ENCODE measurements around the gene PRLR.
"Not testable (repeated sequence)": the region's sequence is repeated elsewhere in the genome, so short reads cannot be mapped to it uniquely, and the experiment has no call there.

Gene PRLR

DNA sequence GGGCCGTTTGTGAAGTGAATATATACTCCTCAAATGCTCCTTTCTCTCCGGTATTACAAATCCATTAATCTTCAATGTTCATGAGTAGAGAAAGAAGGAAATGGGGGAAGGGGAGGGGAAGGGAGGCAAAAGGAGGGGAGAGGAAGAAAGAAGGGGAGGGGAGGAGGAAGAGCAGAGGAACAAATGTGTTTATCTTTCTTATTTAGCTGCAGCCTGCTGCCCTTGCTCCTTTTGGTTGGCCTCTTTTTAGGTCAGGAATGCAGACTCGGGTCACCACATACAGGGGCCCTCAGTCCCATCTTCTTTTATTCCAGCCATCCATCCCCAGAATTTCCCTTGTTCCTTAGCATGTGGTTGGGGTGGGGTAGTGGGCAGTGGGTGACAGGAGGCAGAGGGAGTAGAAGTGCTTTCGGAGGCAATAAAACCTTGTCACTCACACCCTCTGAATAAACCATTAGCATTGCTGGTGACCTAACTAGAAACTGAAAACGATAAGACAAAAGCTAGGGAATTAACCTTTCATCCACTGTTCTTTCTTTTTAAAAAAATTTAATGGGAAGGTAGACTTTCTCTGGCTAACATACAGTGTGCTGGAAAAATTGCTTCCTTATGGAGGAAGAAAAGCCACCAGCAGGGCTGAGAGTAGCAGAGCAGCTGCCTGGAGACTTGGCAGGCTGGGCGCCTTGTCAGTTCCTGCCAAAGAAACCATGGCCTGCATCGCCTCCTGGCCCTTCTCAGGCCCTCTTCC is 16.8 kb upstream of the PRLR start:
- Histone ChIP-seq H3K4me1 (ENCODE audit: control insufficient read depth, low read depth, low read length) (peaks cover 4% of the 10 kb centered on the region), H3K79me1 (ENCODE audit: low read length) (no peaks in the 10 kb centered on the region), H3K4me3 (ENCODE audit: low read length) (no peak overlapping the region), H3K27me3 (ENCODE audit: insufficient read depth, low read length, poor library complexity) (no peaks in the 10 kb centered on the region), H3K56ac (ENCODE audit: low read length) (no peak overlapping the region), H2BK5ac (ENCODE audit: low read length) (no peak overlapping the region), H3K4me2 (ENCODE audit: low read length) (no peak overlapping the region), H3K4ac (ENCODE audit: low read depth, low read length) (no peak overlapping the region), H3K23ac (ENCODE audit: low read length) (no peak overlapping the region), H2BK120ac (ENCODE audit: low read depth, low read length) (no peak overlapping the region), H2AK5ac (ENCODE audit: low read length) (no peak overlapping the region), H3K36me3 (ENCODE audit: control insufficient read depth, insufficient read depth, low read length) (no peaks in the 10 kb centered on the region), H3K27ac (ENCODE audit: low read depth, low read length) (no peak overlapping the region), H2BK15ac (replicated peaks; ENCODE audit: low read depth) (no peak overlapping the region), H3K9ac (ENCODE audit: low read length) (no peak overlapping the region), H4K8ac (ENCODE audit: low read depth, low read length) (no peak overlapping the region), H3K79me2 (ENCODE audit: control insufficient read depth, insufficient read depth, low read length) (no peaks in the 10 kb centered on the region), H4K5ac (ENCODE audit: low read length) (no peak overlapping the region), H3K18ac (ENCODE audit: low read length) (no peak overlapping the region)
- no CpG with 5 or more reads among the region's 7 CpGs for WGBS (ENCODE audit: extremely low coverage, insufficient coverage, low lambda C conversion rate)
- DNase-seq: no peak

GRCh38 chr5:35246411-35246810 is 16.1 kb upstream of the PRLR start:
- DNase-seq: peak; percentile 72
- H3K18ac ChIP-seq (ENCODE audit: low read length): no peak overlapping the region
- H3K4ac ChIP-seq (ENCODE audit: low read depth, low read length): no peak overlapping the region
- no peak overlapping the region for H4K8ac ChIP-seq (ENCODE audit: low read depth, low read length)
- H3K27me3 ChIP-seq (ENCODE audit: insufficient read depth, low read length, poor library complexity): no peaks in the 10 kb centered on the region
- no peak overlapping the region for H3K23ac ChIP-seq (ENCODE audit: low read length)
- no peaks in the 10 kb centered on the region for H3K36me3 ChIP-seq (ENCODE audit: control insufficient read depth, insufficient read depth, low read length)
- no peak overlapping the region for H3K9ac ChIP-seq (ENCODE audit: low read length)
- peaks cover 4% of the 10 kb centered on the region for H3K4me1 ChIP-seq (ENCODE audit: control insufficient read depth, low read depth, low read length)
- no CpG with 5 or more reads among the region's 2 CpGs for WGBS (ENCODE audit: extremely low coverage, insufficient coverage, low lambda C conversion rate)
- H2BK5ac ChIP-seq (ENCODE audit: low read length): no peak overlapping the region
- no peak overlapping the region for H3K4me2 ChIP-seq (ENCODE audit: low read length)
- no peak overlapping the region for H4K5ac ChIP-seq (ENCODE audit: low read length)
- H2BK120ac ChIP-seq (ENCODE audit: low read depth, low read length): no peak overlapping the region
- no peak overlapping the region for H2AK5ac ChIP-seq (ENCODE audit: low read length)
- no peaks in the 10 kb centered on the region for H3K79me1 ChIP-seq (ENCODE audit: low read length)
- H3K56ac ChIP-seq (ENCODE audit: low read length): no peak overlapping the region
- H3K27ac ChIP-seq (ENCODE audit: low read depth, low read length): no peak overlapping the region
- no peaks in the 10 kb centered on the region for H3K79me2 ChIP-seq (ENCODE audit: control insufficient read depth, insufficient read depth, low read length)
- no peak overlapping the region for H2BK15ac ChIP-seq (replicated peaks; ENCODE audit: low read depth)
- H3K4me3 ChIP-seq (ENCODE audit: low read length): no peak overlapping the region

DNA sequence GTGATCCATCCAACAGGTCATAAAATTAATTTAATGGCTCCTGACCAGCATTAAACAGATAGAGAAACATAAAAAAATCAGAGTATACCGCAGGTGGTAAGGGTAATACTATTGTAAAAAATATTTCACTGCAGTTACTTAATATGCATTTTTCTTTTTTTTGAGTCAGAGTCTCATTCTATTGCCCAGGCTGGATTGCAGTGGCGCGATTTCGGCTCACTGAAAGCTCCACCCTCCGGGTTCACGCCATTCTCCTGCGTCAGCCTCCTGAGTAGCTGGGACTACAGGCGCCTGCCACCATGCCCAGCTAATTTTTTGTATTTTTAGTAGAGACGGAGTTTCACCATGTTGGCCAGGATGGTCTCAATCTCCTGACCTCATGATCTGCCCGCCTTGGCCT is 15.1 kb upstream of the PRLR start:
- H4K8ac ChIP-seq (ENCODE audit: low read depth, low read length); H3K4me2 ChIP-seq (ENCODE audit: low read length); H3K27me3 ChIP-seq (ENCODE audit: insufficient read depth, low read length, poor library complexity); DNase-seq; H3K36me3 ChIP-seq (ENCODE audit: control insufficient read depth, insufficient read depth, low read length); H3K56ac ChIP-seq (ENCODE audit: low read length); H2BK120ac ChIP-seq (ENCODE audit: low read depth, low read length); H2BK5ac ChIP-seq (ENCODE audit: low read length); H3K18ac ChIP-seq (ENCODE audit: low read length); H3K4ac ChIP-seq (ENCODE audit: low read depth, low read length); H4K5ac ChIP-seq (ENCODE audit: low read length); H3K79me1 ChIP-seq (ENCODE audit: low read length); H3K27ac ChIP-seq (ENCODE audit: low read depth, low read length); H3K4me3 ChIP-seq (ENCODE audit: low read length); H2AK5ac ChIP-seq (ENCODE audit: low read length); H3K79me2 ChIP-seq (ENCODE audit: control insufficient read depth, insufficient read depth, low read length); H3K23ac ChIP-seq (ENCODE audit: low read length); H3K9ac ChIP-seq (ENCODE audit: low read length); H2BK15ac ChIP-seq (replicated peaks; ENCODE audit: low read depth); H3K4me1 ChIP-seq (ENCODE audit: control insufficient read depth, low read depth, low read length): not testable (repeated sequence)
- WGBS (ENCODE audit: extremely low coverage, insufficient coverage, low lambda C conversion rate): no CpG with 5 or more reads among the region's 10 CpGs

DNA sequence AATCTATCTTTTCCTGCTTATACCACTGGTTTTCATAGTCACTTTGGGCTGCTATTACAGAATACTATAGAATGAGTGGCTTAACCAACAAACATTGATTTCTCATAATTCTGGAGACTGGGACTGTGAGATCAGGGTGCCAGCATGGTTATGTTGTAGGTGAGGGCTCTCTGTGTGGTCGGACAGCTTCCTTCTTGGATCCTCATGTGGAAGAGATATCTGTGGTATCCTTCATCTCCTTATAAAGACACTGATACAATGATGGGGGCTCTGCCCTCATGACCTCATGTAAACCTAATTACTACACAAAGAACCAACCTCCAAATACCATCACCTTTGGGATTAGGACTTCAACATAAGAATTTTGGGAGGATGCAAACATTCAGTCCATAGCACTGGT is 13.9 kb upstream of the PRLR start:
- no peak overlapping the region for H3K27ac ChIP-seq (ENCODE audit: low read depth, low read length)

DNA sequence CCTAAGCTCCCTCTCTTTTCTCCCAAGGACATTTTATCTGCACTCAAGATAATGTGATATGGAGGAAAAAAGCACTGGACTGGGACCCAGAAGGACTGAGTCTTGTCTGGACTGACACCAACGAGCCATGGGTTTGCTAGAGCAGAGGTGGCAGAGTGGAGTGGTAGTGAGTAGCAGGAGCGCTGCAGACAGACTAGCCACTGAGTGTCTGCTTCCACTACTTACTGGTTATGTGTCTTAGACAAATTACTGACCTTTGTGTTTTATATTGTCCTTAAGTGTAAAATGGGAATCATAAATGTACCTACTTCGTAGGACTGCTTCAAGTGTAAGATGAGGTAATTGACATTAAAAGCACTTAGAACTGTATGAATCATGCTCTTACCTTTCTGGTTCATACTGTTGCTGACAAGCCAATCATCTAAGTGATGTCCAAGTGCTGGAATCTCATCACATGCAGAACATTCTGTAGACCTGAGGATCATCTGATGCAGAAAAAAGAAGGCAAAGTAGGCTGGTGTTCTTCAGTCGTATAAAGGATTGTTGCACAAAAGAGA is 12.5 kb upstream of the PRLR start:
- no peak overlapping the region for H3K18ac ChIP-seq (ENCODE audit: low read length)
- WGBS (ENCODE audit: extremely low coverage, insufficient coverage, low lambda C conversion rate): no CpG with 5 or more reads among the region's 4 CpGs
- no peak overlapping the region for H4K8ac ChIP-seq (ENCODE audit: low read depth, low read length)
- no peak overlapping the region for H3K23ac ChIP-seq (ENCODE audit: low read length)
- no peak overlapping the region for H4K5ac ChIP-seq (ENCODE audit: low read length)
- H3K56ac ChIP-seq (ENCODE audit: low read length): no peak overlapping the region
- H3K79me2 ChIP-seq (ENCODE audit: control insufficient read depth, insufficient read depth, low read length): no peaks in the 10 kb centered on the region
- no peak overlapping the region for H3K4me3 ChIP-seq (ENCODE audit: low read length)
- DNase-seq: no peak
- no peak overlapping the region for H3K9ac ChIP-seq (ENCODE audit: low read length)
- H3K27me3 ChIP-seq (ENCODE audit: insufficient read depth, low read length, poor library complexity): no peaks in the 10 kb centered on the region
- peaks cover 4% of the 10 kb centered on the region for H3K4me1 ChIP-seq (ENCODE audit: control insufficient read depth, low read depth, low read length)
- no peak overlapping the region for H3K27ac ChIP-seq (ENCODE audit: low read depth, low read length)
- H3K4me2 ChIP-seq (ENCODE audit: low read length): no peak overlapping the region
- no peak overlapping the region for H2AK5ac ChIP-seq (ENCODE audit: low read length)
- H3K36me3 ChIP-seq (ENCODE audit: control insufficient read depth, insufficient read depth, low read length): no peaks in the 10 kb centered on the region
- no peak overlapping the region for H2BK15ac ChIP-seq (replicated peaks; ENCODE audit: low read depth)
- no peak overlapping the region for H2BK120ac ChIP-seq (ENCODE audit: low read depth, low read length)
- H3K79me1 ChIP-seq (ENCODE audit: low read length): no peaks in the 10 kb centered on the region
- H3K4ac ChIP-seq (ENCODE audit: low read depth, low read length): no peak overlapping the region
- H2BK5ac ChIP-seq (ENCODE audit: low read length): no peak overlapping the region

More for the DNA sequence above, 13.9 kb upstream of the PRLR start:
- no peaks in the 10 kb centered on the region for H3K79me1 ChIP-seq (ENCODE audit: low read length)
- no peak overlapping the region for H3K23ac ChIP-seq (ENCODE audit: low read length)
- no peak overlapping the region for H3K56ac ChIP-seq (ENCODE audit: low read length)
- H3K4ac ChIP-seq (ENCODE audit: low read depth, low read length): no peak overlapping the region
- H3K9ac ChIP-seq (ENCODE audit: low read length): no peak overlapping the region
- H3K4me3 ChIP-seq (ENCODE audit: low read length): no peak overlapping the region
- no peak overlapping the region for H2BK5ac ChIP-seq (ENCODE audit: low read length)
- no peak overlapping the region for H2BK120ac ChIP-seq (ENCODE audit: low read depth, low read length)
- H3K4me2 ChIP-seq (ENCODE audit: low read length): no peak overlapping the region
- no peaks in the 10 kb centered on the region for H3K27me3 ChIP-seq (ENCODE audit: insufficient read depth, low read length, poor library complexity)
- no peaks in the 10 kb centered on the region for H3K36me3 ChIP-seq (ENCODE audit: control insufficient read depth, insufficient read depth, low read length)
- H3K18ac ChIP-seq (ENCODE audit: low read length): no peak overlapping the region
- DNase-seq: no peak
- peaks cover 4% of the 10 kb centered on the region for H3K4me1 ChIP-seq (ENCODE audit: control insufficient read depth, low read depth, low read length)
- no peak overlapping the region for H2BK15ac ChIP-seq (replicated peaks; ENCODE audit: low read depth)
- H3K79me2 ChIP-seq (ENCODE audit: control insufficient read depth, insufficient read depth, low read length): no peaks in the 10 kb centered on the region
- no peak overlapping the region for H4K8ac ChIP-seq (ENCODE audit: low read depth, low read length)
- no CpG with 5 or more reads among the region's 1 CpG for WGBS (ENCODE audit: extremely low coverage, insufficient coverage, low lambda C conversion rate)
- H2AK5ac ChIP-seq (ENCODE audit: low read length): no peak overlapping the region
- no peak overlapping the region for H4K5ac ChIP-seq (ENCODE audit: low read length)

DNA sequence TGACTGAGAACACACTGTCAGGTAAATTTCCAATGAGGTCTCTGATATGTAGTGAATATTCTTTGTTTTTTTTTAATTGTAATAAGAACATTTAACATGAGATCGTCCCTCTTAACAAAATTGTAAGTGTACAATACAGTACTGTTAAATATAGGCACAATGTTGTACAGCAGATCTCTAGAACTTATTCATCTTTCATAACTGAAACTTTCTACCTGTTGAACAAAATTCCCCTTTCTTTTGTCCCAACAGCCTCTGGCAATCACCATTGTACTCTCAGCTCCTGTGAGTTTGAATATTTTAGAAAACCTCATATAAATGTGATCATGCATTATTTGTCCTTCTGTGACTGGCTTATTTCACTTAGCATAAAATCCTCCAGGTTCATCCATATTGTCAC is 10.6 kb upstream of the PRLR start:
- H3K9ac ChIP-seq (ENCODE audit: low read length): no peak overlapping the region
- no peak overlapping the region for H4K5ac ChIP-seq (ENCODE audit: low read length)
- no peak overlapping the region for H3K56ac ChIP-seq (ENCODE audit: low read length)
- H2AK5ac ChIP-seq (ENCODE audit: low read length): no peak overlapping the region
- H3K4ac ChIP-seq (ENCODE audit: low read depth, low read length): no peak overlapping the region
- H3K79me2 ChIP-seq (ENCODE audit: control insufficient read depth, insufficient read depth, low read length): no peaks in the 10 kb centered on the region
- no peaks in the 10 kb centered on the region for H3K27me3 ChIP-seq (ENCODE audit: insufficient read depth, low read length, poor library complexity)
- H3K27ac ChIP-seq (ENCODE audit: low read depth, low read length): no peak overlapping the region
- H3K23ac ChIP-seq (ENCODE audit: low read length): no peak overlapping the region
- no peak overlapping the region for H3K4me3 ChIP-seq (ENCODE audit: low read length)
- no peak overlapping the region for H2BK5ac ChIP-seq (ENCODE audit: low read length)
- H3K79me1 ChIP-seq (ENCODE audit: low read length): no peaks in the 10 kb centered on the region
- H3K4me1 ChIP-seq (ENCODE audit: control insufficient read depth, low read depth, low read length): no peaks in the 10 kb centered on the region
- no CpG with 5 or more reads among the region's 1 CpG for whole genome bisulfite sequencing (ENCODE audit: extremely low coverage, insufficient coverage, low lambda C conversion rate)
- no peaks in the 10 kb centered on the region for H3K36me3 ChIP-seq (ENCODE audit: control insufficient read depth, insufficient read depth, low read length)
- DNase-seq: no peak
- no peak overlapping the region for H3K18ac ChIP-seq (ENCODE audit: low read length)
- H3K4me2 ChIP-seq (ENCODE audit: low read length): no peak overlapping the region
- H4K8ac ChIP-seq (ENCODE audit: low read depth, low read length): no peak overlapping the region
- H2BK120ac ChIP-seq (ENCODE audit: low read depth, low read length): no peak overlapping the region
- no peak overlapping the region for H2BK15ac ChIP-seq (replicated peaks; ENCODE audit: low read depth)

All from mesendoderm (in vitro differentiated cells).